ENCODE results near the gene PLIN1. TPM values are rescaled to one million over a fixed set of nuclear protein-coding genes. Genes with fewer than 3 reads are reported as not detected.

The PLIN1 gene, protein sequence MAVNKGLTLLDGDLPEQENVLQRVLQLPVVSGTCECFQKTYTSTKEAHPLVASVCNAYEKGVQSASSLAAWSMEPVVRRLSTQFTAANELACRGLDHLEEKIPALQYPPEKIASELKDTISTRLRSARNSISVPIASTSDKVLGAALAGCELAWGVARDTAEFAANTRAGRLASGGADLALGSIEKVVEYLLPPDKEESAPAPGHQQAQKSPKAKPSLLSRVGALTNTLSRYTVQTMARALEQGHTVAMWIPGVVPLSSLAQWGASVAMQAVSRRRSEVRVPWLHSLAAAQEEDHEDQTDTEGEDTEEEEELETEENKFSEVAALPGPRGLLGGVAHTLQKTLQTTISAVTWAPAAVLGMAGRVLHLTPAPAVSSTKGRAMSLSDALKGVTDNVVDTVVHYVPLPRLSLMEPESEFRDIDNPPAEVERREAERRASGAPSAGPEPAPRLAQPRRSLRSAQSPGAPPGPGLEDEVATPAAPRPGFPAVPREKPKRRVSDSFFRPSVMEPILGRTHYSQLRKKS
- total RNA-seq = 0.25 TPM in 1 of 2 replicates, not detected in the other

DNA sequence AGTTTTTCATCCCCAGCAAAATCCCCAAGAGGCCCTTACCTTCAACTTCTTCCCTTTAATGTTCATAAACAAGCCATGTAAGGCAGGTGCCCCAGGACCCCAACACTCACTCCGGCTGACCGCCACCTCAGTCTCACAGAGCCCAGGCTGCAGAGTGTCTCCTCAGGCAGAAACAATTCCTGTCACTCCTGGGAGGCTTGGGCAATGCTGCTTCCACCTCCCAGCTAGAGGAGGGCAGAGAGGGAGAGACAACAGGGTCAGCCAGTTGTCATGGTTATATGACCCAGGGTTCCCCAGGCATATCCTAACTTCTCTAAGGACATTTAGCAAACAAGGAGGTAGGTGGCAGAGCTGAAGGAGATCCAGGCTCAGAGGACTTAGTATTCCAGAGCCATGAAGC lies at the start of gene PLIN1:
PLIN1 (minus strand) TSS at position 156 of the 400 bp plus-strand sequence. CDS start 1,878 bp downstream, outside the sequence.
- Mint-ChIP-seq H3K4me1 (ENCODE audit: low read depth) (no peaks in the 10 kb centered on the region), H3K36me3 (ENCODE audit: low read depth) (no peaks in the 10 kb centered on the region), H3K27ac (no peak within 1 kb of the TSS), H3K9me3 (no peaks in the 10 kb centered on the region), H3K27me3 (ENCODE audit: low read depth) (peaks cover 13% of the 10 kb centered on the region), H3K4me3 (ENCODE audit: low read depth) (no peak within 1 kb of the TSS)
- no peak for DNase-seq (ENCODE audit: low spot score)
- intact Hi-C loops (cut with micrococcal nuclease) = no loop called here

DNA sequence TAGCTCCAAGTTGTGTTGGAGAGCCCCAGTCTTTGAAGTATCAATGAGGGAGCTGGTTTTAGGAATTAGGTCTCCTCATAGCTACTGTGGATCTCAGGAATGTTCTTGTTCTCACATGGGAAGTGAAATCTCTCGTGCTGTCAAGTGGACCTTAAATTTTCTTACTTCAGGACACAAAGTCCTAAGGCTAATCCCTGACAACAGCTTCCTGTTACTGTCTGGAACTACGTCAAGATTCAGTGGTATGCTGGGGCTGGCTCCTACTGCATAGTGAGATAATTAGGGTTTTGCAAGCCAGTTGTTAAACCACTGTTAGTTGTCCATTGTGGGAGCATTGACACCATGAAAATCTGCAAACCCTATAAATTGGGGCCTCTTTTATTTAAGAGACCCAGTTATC lies 49.1 kb upstream of the PLIN1 start:
- Mint-ChIP-seq H3K4me3 (ENCODE audit: low read depth) (no peak overlapping the region), H3K9me3 (peaks cover 3% of the 10 kb centered on the region), H3K27ac (no peak overlapping the region), H3K4me1 (ENCODE audit: low read depth) (no peaks in the 10 kb centered on the region), H3K36me3 (ENCODE audit: low read depth) (no peaks in the 10 kb centered on the region), H3K27me3 (ENCODE audit: low read depth) (peaks cover 6% of the 10 kb centered on the region)
- intact Hi-C loops (cut with micrococcal nuclease) = no loop called here
- no peak for DNase-seq (ENCODE audit: low spot score)

DNA sequence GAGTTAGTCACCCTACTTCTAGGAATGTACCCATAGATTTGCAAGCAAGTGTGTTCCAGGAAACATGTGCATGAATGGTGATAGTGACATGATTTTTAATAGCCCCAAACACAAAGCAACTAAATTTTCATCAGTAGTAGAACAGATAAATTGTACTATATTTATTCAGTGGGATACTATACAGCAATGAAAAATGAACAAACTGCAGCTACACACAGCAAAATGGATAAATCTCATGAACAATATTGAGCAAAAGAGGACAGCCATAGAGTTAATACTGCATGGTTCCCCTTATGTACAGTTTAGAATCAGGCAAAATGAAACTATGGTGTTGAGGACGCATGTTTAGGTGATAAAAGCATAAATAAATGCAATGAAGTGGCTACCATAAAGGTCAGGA lies 45.9 kb upstream of the PLIN1 start:
- H3K4me1 Mint-ChIP-seq (ENCODE audit: low read depth) = no peaks in the 10 kb centered on the region
- no peak overlapping the region for H3K27ac Mint-ChIP-seq
- H3K9me3 Mint-ChIP-seq = peaks cover 3% of the 10 kb centered on the region
- H3K27me3 Mint-ChIP-seq (ENCODE audit: low read depth) = peaks cover 9% of the 10 kb centered on the region
- intact Hi-C loops (cut with micrococcal nuclease) = no loop called here
- DNase-seq (ENCODE audit: low spot score) = no peak
- H3K36me3 Mint-ChIP-seq (ENCODE audit: low read depth) = no peaks in the 10 kb centered on the region
- no peak overlapping the region for H3K4me3 Mint-ChIP-seq (ENCODE audit: low read depth)

DNA sequence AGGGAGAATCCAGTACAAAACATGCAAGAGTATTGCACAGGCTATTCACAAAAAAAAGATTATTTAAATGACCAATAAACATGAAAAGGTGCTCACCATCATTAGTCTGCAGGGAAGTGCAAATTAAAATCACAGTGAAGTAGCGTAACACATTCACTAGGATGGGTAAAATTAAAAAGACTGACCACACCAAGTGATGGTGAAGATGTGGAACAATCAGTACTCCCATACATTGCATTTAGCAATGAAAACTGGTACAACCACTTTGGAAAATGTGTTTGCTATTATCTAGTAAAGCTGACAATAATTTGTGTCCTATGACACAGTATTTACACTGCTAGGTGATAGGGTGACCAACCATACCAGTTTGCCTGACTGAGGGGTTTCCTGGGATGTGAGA lies 45.5 kb upstream of the PLIN1 start:
- Mint-ChIP-seq H3K9me3 (peaks cover 3% of the 10 kb centered on the region), H3K4me3 (ENCODE audit: low read depth) (no peak overlapping the region), H3K36me3 (ENCODE audit: low read depth) (no peaks in the 10 kb centered on the region), H3K4me1 (ENCODE audit: low read depth) (no peaks in the 10 kb centered on the region), H3K27ac (no peak overlapping the region), H3K27me3 (ENCODE audit: low read depth) (peaks cover 9% of the 10 kb centered on the region)
- no peak for DNase-seq (ENCODE audit: low spot score)
- intact Hi-C loops (cut with micrococcal nuclease) = no loop called here

DNA sequence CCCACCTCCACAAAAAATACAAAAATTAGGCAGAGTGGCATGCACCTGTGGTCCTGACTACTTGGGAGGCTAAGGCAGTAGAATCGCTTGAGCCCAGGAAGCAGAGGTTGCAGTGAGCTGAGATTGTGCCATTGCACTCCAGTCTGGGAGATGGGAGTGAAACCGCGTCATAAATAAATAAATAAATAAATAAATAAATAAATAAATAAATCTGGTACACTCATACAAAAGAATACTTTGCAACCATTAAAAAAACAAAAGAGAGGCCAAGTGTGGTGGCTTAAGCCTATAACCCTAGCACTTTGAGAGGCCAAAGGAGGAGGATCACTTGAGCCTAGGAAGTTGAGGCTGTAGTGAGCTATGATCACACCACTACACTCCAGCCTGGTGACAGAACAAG lies 43.9 kb upstream of the PLIN1 start:
- intact Hi-C loops (cut with micrococcal nuclease) = no loop called here
- no peaks in the 10 kb centered on the region for H3K36me3 Mint-ChIP-seq (ENCODE audit: low read depth)
- H3K4me3 Mint-ChIP-seq (ENCODE audit: low read depth) = no peak overlapping the region
- peaks cover 12% of the 10 kb centered on the region for H3K27me3 Mint-ChIP-seq (ENCODE audit: low read depth)
- no peaks in the 10 kb centered on the region for H3K4me1 Mint-ChIP-seq (ENCODE audit: low read depth)
- H3K27ac Mint-ChIP-seq = no peak overlapping the region
- H3K9me3 Mint-ChIP-seq = peaks cover 3% of the 10 kb centered on the region
- no peak for DNase-seq (ENCODE audit: low spot score)

DNA sequence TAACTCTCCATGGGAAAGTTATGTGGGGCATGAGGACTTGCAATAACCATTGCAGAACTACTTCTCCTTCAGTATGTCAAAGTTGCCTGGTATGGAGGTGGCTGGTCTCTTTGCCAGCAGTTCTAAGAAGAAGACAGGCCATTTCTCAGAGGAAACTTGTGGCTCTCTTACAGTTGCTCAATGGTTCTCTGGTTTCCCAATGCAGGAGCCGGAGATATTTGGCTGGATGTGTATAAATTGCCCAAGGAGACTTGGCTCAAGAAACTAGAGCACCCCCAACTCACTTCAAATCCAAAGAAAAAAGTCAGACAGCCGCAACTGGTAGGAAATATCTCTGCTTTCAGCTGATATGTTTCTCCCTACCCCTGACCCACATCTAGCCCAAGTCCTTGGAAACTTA lies 35.6 kb upstream of the PLIN1 start:
- Mint-ChIP-seq H3K27ac (no peak overlapping the region), H3K4me1 (ENCODE audit: low read depth) (no peaks in the 10 kb centered on the region), H3K27me3 (ENCODE audit: low read depth) (peaks cover 17% of the 10 kb centered on the region)

DNA sequence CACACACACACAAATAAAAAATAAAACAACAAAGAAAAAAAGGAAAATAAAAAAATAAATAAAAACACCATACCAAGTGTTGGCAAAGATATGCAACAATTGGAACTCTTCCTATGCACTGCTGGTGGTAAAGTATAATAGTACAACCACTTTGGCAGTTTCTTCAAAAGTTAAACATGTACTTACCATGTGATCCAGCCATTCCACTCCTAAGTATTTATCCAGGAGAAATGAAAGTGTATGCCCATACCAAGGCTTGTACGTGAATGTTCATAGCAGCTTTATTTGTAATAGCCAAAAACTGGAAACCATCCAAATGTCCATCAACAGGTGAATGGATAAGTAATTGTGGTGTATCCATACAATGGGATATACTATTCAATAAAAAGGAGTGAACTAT lies 28.4 kb upstream of the PLIN1 start:
- Mint-ChIP-seq H3K36me3 (ENCODE audit: low read depth) (no peaks in the 10 kb centered on the region), H3K9me3 (no peaks in the 10 kb centered on the region), H3K27ac (no peak overlapping the region), H3K27me3 (ENCODE audit: low read depth) (peaks cover 42% of the 10 kb centered on the region), H3K4me3 (ENCODE audit: low read depth) (no peak overlapping the region), H3K4me1 (ENCODE audit: low read depth) (no peaks in the 10 kb centered on the region)
- DNase-seq (ENCODE audit: low spot score) = no peak
- intact Hi-C loops (cut with micrococcal nuclease) = loop anchor here (10.0 kb wide), 1 partner anchor 63 kb away; no protein-coding TSS in a partner anchor

More for the DNA sequence above, 35.6 kb upstream of the PLIN1 start:
- no peak for DNase-seq (ENCODE audit: low spot score)
- no peak overlapping the region for H3K4me3 Mint-ChIP-seq (ENCODE audit: low read depth)
- H3K9me3 Mint-ChIP-seq = no peaks in the 10 kb centered on the region
- intact Hi-C loops (cut with micrococcal nuclease) = no loop called here
- H3K36me3 Mint-ChIP-seq (ENCODE audit: low read depth) = no peaks in the 10 kb centered on the region

DNA sequence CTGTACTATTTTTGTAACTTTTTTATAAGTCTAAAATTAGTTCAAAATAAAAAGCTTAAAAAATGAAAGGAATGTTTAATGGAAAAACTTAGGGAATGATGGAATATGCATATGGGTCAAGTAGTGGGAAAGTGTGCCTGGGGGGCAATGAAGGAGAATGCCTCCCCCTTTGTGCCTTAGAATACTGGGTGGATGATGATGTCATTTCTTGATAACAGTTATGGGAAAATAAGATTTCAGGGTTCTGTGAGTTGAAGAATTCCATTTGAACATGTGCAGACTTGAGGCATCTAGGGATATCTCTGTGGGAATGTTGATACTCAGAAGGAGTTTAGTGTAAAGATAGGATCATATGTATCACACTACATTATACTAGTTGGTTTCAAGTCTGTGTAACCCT lies 25.2 kb upstream of the PLIN1 start:
- intact Hi-C loops (cut with micrococcal nuclease) = loop anchor here (10.0 kb wide), 1 partner anchor 60 kb away; no protein-coding TSS in a partner anchor
- no peaks in the 10 kb centered on the region for H3K9me3 Mint-ChIP-seq
- no peaks in the 10 kb centered on the region for H3K4me1 Mint-ChIP-seq (ENCODE audit: low read depth)
- no peak for DNase-seq (ENCODE audit: low spot score)
- no peak overlapping the region for H3K27ac Mint-ChIP-seq
- H3K36me3 Mint-ChIP-seq (ENCODE audit: low read depth) = no peaks in the 10 kb centered on the region
- peaks cover 50% of the 10 kb centered on the region for H3K27me3 Mint-ChIP-seq (ENCODE audit: low read depth)
- H3K4me3 Mint-ChIP-seq (ENCODE audit: low read depth) = no peak overlapping the region

DNA sequence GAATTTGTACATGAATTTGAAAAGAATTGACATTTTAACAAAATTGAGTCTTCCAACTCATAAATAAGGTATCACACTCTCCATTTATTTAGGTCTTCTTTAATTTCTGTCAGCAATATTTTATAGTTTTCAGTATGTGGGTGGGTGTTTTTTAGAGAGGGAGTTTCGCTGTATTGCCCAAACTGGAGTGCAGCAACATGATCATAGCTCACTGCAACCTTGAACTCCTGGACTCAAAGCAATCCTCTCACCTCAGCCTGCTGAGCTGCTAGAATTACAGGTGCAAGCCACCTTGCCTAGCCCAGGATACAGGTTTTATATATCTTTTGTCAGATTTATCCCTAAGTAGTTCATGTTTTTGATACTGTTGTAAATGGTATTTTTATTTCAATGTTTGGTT lies 16.0 kb upstream of the PLIN1 start:
- Mint-ChIP-seq H3K36me3 (ENCODE audit: low read depth) (no peaks in the 10 kb centered on the region), H3K4me1 (ENCODE audit: low read depth) (peaks cover 8% of the 10 kb centered on the region), H3K27ac (no peak overlapping the region), H3K9me3 (no peaks in the 10 kb centered on the region), H3K4me3 (ENCODE audit: low read depth) (no peak overlapping the region), H3K27me3 (ENCODE audit: low read depth) (peaks cover 23% of the 10 kb centered on the region)
- DNase-seq (ENCODE audit: low spot score) = no peak
- intact Hi-C loops (cut with micrococcal nuclease) = no loop called here

DNA sequence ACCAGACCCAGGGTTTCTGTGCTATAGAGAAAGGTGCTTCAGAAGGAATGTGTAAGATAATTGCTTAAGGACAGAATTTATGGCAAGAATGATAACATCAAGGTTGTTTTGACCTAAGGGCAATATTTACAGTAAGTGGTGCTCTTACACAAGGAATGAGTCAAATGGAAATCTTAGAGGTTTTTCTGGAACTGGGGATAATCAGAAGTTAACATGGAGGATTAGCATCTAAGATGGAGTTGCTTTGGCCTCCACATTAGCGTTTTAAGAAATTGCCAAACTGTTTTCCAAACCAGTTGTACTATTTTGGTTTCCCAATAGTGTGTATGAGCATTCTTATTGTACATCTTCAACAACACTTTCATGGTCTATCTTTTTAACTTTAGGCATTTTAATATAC lies 14.5 kb upstream of the PLIN1 start:
- intact Hi-C loops (cut with micrococcal nuclease) = no loop called here
- Mint-ChIP-seq H3K36me3 (ENCODE audit: low read depth) (no peaks in the 10 kb centered on the region), H3K4me1 (ENCODE audit: low read depth) (peaks cover 13% of the 10 kb centered on the region), H3K9me3 (no peaks in the 10 kb centered on the region), H3K27me3 (ENCODE audit: low read depth) (peaks cover 15% of the 10 kb centered on the region), H3K4me3 (ENCODE audit: low read depth) (no peak overlapping the region), H3K27ac (no peak overlapping the region)
- DNase-seq (ENCODE audit: low spot score) = no peak

DNA sequence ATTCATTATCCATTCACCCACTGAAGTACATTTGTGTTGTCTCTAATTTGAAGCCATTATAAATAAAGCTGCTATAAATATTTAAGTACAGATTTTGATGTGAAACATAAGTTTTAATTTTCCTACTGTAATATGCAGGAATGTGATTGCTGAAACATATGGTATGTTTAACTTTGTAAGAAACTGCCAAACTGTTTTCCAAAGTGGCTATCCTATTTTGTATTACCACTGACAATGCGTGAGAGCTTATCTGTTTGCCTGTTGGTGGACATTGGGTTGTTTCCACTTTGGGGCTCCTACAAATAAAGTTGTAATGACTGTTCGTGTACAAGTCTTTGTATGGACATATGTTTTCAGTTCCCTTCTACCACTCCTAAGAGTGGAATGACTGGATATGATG lies 13.9 kb upstream of the PLIN1 start:
- Mint-ChIP-seq H3K36me3 (ENCODE audit: low read depth) (no peaks in the 10 kb centered on the region), H3K4me3 (ENCODE audit: low read depth) (no peak overlapping the region), H3K9me3 (no peaks in the 10 kb centered on the region), H3K27ac (no peak overlapping the region), H3K4me1 (ENCODE audit: low read depth) (peaks cover 14% of the 10 kb centered on the region), H3K27me3 (ENCODE audit: low read depth) (peaks cover 15% of the 10 kb centered on the region)
- intact Hi-C loops (cut with micrococcal nuclease) = no loop called here
- DNase-seq (ENCODE audit: low spot score) = no peak

DNA sequence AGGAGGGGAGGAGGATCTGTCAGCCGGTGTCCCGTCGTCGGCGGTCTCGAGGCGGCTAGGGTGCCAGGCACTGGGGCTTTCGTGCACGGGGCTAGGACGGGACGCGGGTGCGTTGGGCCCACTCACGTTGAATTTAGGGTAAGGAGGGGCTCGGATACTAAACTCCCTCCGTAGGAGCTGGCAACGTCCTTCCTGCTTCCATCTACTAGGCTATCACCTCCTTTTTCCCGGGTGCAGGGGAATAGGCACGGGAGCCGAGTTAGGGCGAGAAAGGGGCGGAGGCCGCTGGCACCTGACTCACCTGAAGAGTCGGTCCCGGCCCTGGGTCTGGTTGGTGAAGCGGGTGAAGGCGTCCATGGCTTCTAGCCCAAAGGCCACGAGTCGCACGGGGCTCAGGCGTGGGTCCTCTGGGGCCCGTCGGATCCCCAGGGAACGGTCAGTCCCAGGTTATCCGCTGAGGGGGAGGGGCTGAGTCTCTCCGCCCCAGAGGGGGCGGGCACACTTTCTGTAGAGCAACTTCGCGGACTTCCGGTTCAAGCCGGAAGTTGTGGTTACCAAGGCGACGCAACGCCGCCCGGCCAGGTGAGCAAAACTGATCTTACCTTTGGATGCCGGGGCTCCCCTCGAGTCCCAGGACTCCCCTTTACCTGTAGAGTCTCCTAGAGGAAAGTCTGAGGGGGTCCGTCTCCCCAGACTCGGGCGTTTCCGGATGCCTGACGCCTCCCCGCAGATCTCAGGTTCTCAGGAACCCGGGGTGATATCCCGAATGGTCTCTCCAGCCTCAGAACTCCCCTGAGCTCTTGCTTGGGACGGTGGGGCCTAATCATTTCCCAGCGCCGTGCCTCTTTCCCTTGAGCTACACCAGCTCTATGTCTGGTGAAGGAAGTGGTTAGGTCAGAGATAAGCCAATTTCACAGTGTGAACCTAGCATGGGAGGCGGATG lies 11.4 kb upstream of the PLIN1 start, which contains the start of the genes PEX11A and WDR93:
PEX11A (minus strand) TSS at position 479 of the 943 bp plus-strand sequence; CDS start at position 357, 122 bp downstream.
WDR93 (plus strand) TSS at position 536 of the 943 bp plus-strand sequence. CDS start 10,936 bp downstream, outside the sequence.
- peaks cover 16% of the 10 kb centered on the region for H3K4me1 Mint-ChIP-seq (ENCODE audit: low read depth)
- H3K27ac Mint-ChIP-seq = peak within 1 kb of the TSS; percentile 79
- H3K36me3 Mint-ChIP-seq (ENCODE audit: low read depth) = no peaks in the 10 kb centered on the region
- intact Hi-C loops (cut with micrococcal nuclease) = no loop called here
- peaks cover 9% of the 10 kb centered on the region for H3K27me3 Mint-ChIP-seq (ENCODE audit: low read depth)
- no peaks in the 10 kb centered on the region for H3K9me3 Mint-ChIP-seq
- peak within 1 kb of the TSS; percentile 79 for H3K4me3 Mint-ChIP-seq (ENCODE audit: low read depth)
- DNase-seq (ENCODE audit: low spot score) = peak; percentile 60
